Vagina (tissue), 2 donors: Measurements from ENCODE around the gene MDGA2. TPM values are rescaled to one million over a fixed set of nuclear protein-coding genes. Genes with fewer than 3 reads are reported as not detected.

Experiments used
- DNase-seq, 2 donors: peaks; one replicate each; pipeline ENCODE4 v3.0.0-alpha.2; 2017; ENCODE audit errors: extremely low spot score in 2 of 2
- H3K27ac ChIP-seq: fragments of 200-600 bp; sonication (generic); one replicate; pipeline ENCODE4 v1.5.1; 2019
- H3K27me3 ChIP-seq: fragments of 200-600 bp; sonication (generic); one replicate; pipeline ENCODE4 v1.5.1; 2019
- H3K36me3 ChIP-seq, 2 donors: fragments of 200-600 bp; sonication (generic); one replicate each; pipeline ENCODE4 v1.5.1; 2017 to 2019
- H3K4me1 ChIP-seq: fragments of 200-600 bp; sonication (generic); one replicate; pipeline ENCODE4 v1.5.1; 2019
- H3K4me3 ChIP-seq, 2 donors: fragments of 200-600 bp; sonication (generic); 1 replicate in 1 of 2; 2 replicates in 1 of 2; pipeline ENCODE4 v1.5.1; 2016 to 2019
- H3K9me3 ChIP-seq: fragments of 200-600 bp; sonication (generic); one replicate; pipeline ENCODE4 v1.5.1; 2019
- POLR2A ChIP-seq, 2 donors: fragments of 450-650 bp; IDR thresholded peaks; one replicate each; pipeline ENCODE4 v1.6.1; 2017; ENCODE audit warnings: antibody characterized with exemption in 2 of 2, mild to moderate bottlenecking in 2 of 2, moderate library complexity in 2 of 2
- POLR2AphosphoS5 ChIP-seq, 2 donors: sonication (generic); formaldehyde crosslinking; IDR thresholded peaks; one replicate each; pipeline ENCODE4 v1.9.0; 2017; ENCODE audit warnings: antibody characterized with exemption in 2 of 2, mild to moderate bottlenecking in 2 of 2, low read depth in 1 of 2; ENCODE audit not compliant: insufficient read depth in 1 of 2
- intact Hi-C: fragments of 100-400 bp; cut with DNase I; formaldehyde crosslinking; loops from one replicate; pipeline ENCODE4 v1.15.1; 2023
- total RNA-seq: library from RNA; depleted of rRNA; stranded (reverse); fragments of >200 nt; gene quantifications from one replicate; pipeline ENCODE4 v1.2.3, GENCODE V29; 2016
- TF ChIP-seq, protein P1 (sequence below), 3 experiments: fragments of 450-650 bp in 2 of 3; fragments of 200-600 bp in 1 of 3; sonication (generic) in 1 of 3; IDR thresholded peaks; one replicate each; pipeline ENCODE4 v1.5.1; 2017 to 2019; ENCODE audit warnings: antibody characterized with exemption in 3 of 3, mild to moderate bottlenecking in 2 of 3, moderate library complexity in 2 of 3

Gene MDGA2
- total RNA-seq, 1 donor from 2014 or later, result not detected

DNA sequence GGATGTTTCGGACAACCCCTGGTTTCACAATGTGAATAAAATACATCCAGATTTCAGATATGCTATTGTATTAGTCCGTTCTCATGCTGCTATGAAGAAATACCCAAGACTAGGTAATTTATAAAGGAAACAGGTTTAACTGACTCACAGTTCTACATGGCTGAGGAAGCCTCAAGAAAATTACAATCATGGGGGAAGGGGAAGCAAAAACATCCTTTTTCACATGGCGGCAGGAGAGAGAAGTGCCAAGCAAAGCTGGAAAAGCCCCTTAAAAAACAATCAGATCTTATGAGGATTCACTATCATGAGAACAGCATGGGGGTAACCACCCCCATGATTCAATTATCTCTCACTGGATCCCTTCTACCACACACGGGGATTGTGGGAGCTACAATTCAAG, 451.7 kb downstream of the MDGA2 start:
- TF ChIP-seq POLR2AphosphoS5 (IDR thresholded peaks at IDR 0.05; ENCODE audit: insufficient read depth in 1 of 2, low read depth in 1 of 2), result no peak
- TF ChIP-seq, protein P1, sequence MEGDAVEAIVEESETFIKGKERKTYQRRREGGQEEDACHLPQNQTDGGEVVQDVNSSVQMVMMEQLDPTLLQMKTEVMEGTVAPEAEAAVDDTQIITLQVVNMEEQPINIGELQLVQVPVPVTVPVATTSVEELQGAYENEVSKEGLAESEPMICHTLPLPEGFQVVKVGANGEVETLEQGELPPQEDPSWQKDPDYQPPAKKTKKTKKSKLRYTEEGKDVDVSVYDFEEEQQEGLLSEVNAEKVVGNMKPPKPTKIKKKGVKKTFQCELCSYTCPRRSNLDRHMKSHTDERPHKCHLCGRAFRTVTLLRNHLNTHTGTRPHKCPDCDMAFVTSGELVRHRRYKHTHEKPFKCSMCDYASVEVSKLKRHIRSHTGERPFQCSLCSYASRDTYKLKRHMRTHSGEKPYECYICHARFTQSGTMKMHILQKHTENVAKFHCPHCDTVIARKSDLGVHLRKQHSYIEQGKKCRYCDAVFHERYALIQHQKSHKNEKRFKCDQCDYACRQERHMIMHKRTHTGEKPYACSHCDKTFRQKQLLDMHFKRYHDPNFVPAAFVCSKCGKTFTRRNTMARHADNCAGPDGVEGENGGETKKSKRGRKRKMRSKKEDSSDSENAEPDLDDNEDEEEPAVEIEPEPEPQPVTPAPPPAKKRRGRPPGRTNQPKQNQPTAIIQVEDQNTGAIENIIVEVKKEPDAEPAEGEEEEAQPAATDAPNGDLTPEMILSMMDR (IDR thresholded peaks at IDR 0.05), result no peak
- no peak for TF ChIP-seq POLR2A (IDR thresholded peaks at IDR 0.05)
- no peak for DNase-seq
- intact Hi-C loops, result no loop called here
- H3K36me3 ChIP-seq, result no peaks in the 10 kb centered on the region
- H3K4me1 ChIP-seq, result no peaks in the 10 kb centered on the region
- no peak overlapping the region for H3K27ac ChIP-seq
- no peak overlapping the region for H3K4me3 ChIP-seq
- no peaks in the 10 kb centered on the region for H3K27me3 ChIP-seq
- no peaks in the 10 kb centered on the region for H3K9me3 ChIP-seq

DNA sequence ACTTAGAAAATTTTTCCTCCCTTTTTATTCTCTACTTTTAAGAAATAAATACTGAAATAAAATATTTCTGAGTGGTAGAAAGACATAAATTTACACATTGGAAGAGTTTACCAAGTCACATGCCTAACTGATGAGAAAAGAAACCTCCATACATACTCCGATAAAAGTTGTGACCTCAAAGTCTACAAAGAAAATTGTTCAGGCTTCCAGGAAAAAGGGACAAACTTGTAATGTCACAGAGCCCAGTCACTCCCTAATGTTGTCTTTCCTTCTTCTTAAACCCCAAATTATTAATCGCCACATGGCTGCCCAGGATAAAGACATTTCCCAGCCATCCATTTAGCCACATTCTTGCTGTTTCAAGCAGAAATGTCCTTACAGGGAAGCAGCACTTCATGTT, 455.3 kb downstream of the MDGA2 start:
- Histone ChIP-seq H3K4me1 (no peaks in the 10 kb centered on the region), H3K4me3 (no peak overlapping the region)

GRCh38 chr14:47211263-47211662, 464.1 kb downstream of the MDGA2 start:
- H3K27ac ChIP-seq, result no peak overlapping the region
- no peak for DNase-seq
- H3K27me3 ChIP-seq, result no peaks in the 10 kb centered on the region
- no peaks in the 10 kb centered on the region for H3K36me3 ChIP-seq
- H3K4me1 ChIP-seq, result no peaks in the 10 kb centered on the region
- no peak overlapping the region for H3K4me3 ChIP-seq
- H3K9me3 ChIP-seq, result no peaks in the 10 kb centered on the region
- TF ChIP-seq POLR2AphosphoS5 (IDR thresholded peaks at IDR 0.05; ENCODE audit: insufficient read depth in 1 of 2, low read depth in 1 of 2) (no peak), POLR2A (IDR thresholded peaks at IDR 0.05) (no peak)
- TF ChIP-seq, protein P1 (IDR thresholded peaks at IDR 0.05), result no peak
- intact Hi-C loops, result no loop called here

More for the DNA sequence above, 455.3 kb downstream of the MDGA2 start:
- H3K27me3 ChIP-seq, result no peaks in the 10 kb centered on the region
- H3K36me3 ChIP-seq, result no peaks in the 10 kb centered on the region
- DNase-seq, result no peak
- intact Hi-C loops, result no loop called here
- no peak overlapping the region for H3K27ac ChIP-seq
- H3K9me3 ChIP-seq, result no peaks in the 10 kb centered on the region
- TF ChIP-seq POLR2AphosphoS5 (IDR thresholded peaks at IDR 0.05; ENCODE audit: insufficient read depth in 1 of 2, low read depth in 1 of 2) (no peak), POLR2A (IDR thresholded peaks at IDR 0.05) (no peak)
- TF ChIP-seq, protein P1 (IDR thresholded peaks at IDR 0.05), result no peak

- H3K27me3 ChIP-seq, result no peaks in the 10 kb centered on the region
- no peaks in the 10 kb centered on the region for H3K4me1 ChIP-seq
- DNase-seq, result no peak
- TF ChIP-seq POLR2A (IDR thresholded peaks at IDR 0.05) (no peak), POLR2AphosphoS5 (IDR thresholded peaks at IDR 0.05; ENCODE audit: insufficient read depth in 1 of 2, low read depth in 1 of 2) (no peak)
- TF ChIP-seq, protein P1 (IDR thresholded peaks at IDR 0.05), result no peak
- no peaks in the 10 kb centered on the region for H3K9me3 ChIP-seq
- H3K36me3 ChIP-seq, result no peaks in the 10 kb centered on the region
- no peak overlapping the region for H3K4me3 ChIP-seq
- intact Hi-C loops, result no loop called here
- H3K27ac ChIP-seq, result no peak overlapping the region
Observed at GRCh38 chr14:47210099-47210498, 465.3 kb downstream of the MDGA2 start.

DNA sequence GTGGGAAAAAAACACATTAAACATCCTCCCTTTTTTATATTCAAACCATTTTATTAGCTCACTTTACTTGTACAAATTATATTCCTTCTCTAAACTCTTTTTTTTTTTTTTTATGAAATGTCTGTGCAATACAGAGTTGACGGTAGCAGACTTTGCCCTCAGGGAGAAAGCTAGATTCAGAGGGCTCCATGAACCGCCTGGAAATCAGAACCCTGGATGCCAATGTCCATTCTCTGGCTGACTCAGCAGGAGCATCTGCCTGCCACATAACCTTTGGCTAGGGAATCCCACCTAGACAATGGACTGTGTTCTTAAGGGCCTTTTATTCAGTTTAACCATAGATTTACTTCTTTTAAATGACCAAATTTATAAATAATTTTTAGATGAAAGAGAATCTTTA, 467.0 kb downstream of the MDGA2 start:
- no peak for DNase-seq
- intact Hi-C loops, result no loop called here
- H3K4me3 ChIP-seq, result no peak overlapping the region
- H3K9me3 ChIP-seq, result no peaks in the 10 kb centered on the region
- TF ChIP-seq, protein P1 (IDR thresholded peaks at IDR 0.05), result no peak
- TF ChIP-seq POLR2A (IDR thresholded peaks at IDR 0.05), result no peak
- no peak for TF ChIP-seq POLR2AphosphoS5 (IDR thresholded peaks at IDR 0.05; ENCODE audit: insufficient read depth in 1 of 2, low read depth in 1 of 2)
- no peak overlapping the region for H3K27ac ChIP-seq
- H3K36me3 ChIP-seq, result no peaks in the 10 kb centered on the region
- no peaks in the 10 kb centered on the region for H3K4me1 ChIP-seq
- no peaks in the 10 kb centered on the region for H3K27me3 ChIP-seq
